Astrocyte of the cerebellum (primary cell): ENCODE data around the gene SULT1C3.

ENCODE experiments used
- DNase-seq: peaks from one replicate; pipeline ENCODE4 v3.0.0-alpha.2; 2011; ENCODE audit warnings: low read depth
- H3K4me3 ChIP-seq: 2 replicates; pipeline ENCODE4 v1.5.1; 2011; ENCODE audit warnings: mild to moderate bottlenecking, low read depth, low read length, moderate library complexity
- in situ Hi-C: cut with HindIII; loops from 2 replicates; pipeline ENCODE4 v1.10.0; 2017; ENCODE audit warnings: low sequenced_read_pairs
- TF ChIP-seq, protein P1 (sequence below): IDR thresholded peaks from 2 replicates; pipeline ENCODE4 v1.5.1; 2012; ENCODE audit warnings: low read length, low read depth, moderate library complexity, mild to moderate bottlenecking; ENCODE audit errors: missing control alignments

SULT1C3 gene

DNA sequence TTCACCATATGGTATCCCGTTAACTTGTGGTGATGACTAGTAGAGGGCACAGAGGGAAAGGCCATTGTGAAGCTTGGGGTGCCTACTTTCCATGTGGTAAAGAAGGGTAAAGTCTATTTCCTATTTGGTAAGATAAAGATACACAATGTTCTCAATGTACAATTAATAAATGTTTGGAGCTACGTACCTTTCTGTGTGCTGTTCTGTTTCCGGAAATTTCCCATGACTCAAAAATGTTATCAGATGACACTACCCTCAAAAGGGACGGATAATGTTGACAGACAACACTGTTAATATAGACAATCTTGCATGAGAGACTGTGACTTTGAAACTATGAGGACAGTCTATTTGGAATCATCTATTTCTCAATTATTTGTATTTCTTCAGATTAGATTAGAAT is 4.2 kb upstream of the SULT1C3 start:
- in situ Hi-C loops: no loop called here
- no peak for DNase-seq
- H3K4me3 ChIP-seq: no peak overlapping the region
- TF ChIP-seq, protein P1, sequence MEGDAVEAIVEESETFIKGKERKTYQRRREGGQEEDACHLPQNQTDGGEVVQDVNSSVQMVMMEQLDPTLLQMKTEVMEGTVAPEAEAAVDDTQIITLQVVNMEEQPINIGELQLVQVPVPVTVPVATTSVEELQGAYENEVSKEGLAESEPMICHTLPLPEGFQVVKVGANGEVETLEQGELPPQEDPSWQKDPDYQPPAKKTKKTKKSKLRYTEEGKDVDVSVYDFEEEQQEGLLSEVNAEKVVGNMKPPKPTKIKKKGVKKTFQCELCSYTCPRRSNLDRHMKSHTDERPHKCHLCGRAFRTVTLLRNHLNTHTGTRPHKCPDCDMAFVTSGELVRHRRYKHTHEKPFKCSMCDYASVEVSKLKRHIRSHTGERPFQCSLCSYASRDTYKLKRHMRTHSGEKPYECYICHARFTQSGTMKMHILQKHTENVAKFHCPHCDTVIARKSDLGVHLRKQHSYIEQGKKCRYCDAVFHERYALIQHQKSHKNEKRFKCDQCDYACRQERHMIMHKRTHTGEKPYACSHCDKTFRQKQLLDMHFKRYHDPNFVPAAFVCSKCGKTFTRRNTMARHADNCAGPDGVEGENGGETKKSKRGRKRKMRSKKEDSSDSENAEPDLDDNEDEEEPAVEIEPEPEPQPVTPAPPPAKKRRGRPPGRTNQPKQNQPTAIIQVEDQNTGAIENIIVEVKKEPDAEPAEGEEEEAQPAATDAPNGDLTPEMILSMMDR: no peak

DNA sequence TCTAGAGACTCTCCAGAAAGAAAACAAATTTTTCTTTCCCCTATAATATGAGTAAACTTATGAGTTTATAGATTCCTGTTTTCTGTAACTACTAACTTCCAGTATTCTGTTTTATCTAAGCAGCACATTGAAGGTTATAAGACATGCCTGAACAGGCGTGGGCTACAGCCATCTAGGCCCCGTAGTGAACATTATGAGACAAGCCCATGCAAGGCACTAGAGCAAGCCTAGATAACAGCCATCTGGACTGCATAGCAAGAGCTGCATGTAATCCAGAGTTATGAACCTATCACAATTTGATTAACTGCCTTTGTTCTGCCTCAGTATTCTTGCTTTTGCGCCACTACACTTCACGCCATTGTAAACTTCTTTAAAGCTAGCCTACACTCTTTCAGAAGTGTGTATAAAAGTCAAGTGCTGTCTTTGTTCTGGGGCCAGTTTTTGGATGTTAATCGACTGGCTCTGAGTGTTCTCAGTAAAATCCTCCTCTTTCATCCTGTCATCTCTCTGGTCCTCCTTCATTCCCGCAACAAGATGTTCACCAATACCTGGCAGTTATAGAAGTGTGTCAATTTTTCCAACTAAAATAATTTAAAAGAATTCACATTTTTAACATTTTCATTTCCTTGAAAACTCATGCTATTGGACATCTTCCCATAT is 3.0 kb upstream of the SULT1C3 start:
- TF ChIP-seq, protein P1: no peak

DNA sequence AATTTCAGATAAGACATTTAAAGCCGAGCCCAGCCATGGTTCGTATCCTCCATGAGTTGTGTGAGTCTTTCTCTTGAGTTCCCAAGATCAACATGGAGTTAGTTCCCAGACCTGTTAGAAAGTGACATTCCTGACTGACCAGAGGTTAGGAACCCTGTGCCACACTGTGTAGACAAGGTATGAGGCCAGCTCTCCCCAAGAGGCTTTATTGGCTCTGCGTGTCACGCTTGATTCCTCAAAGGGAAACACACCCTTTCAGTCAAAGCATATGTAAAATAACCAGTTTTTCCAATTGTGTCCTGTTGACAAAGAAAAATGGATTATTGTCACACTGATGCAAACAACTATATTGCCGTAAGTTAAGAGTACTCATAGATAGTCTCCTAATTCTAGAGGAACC is 1.2 kb downstream of the SULT1C3 start:
- TF ChIP-seq, protein P1: no peak
- H3K4me3 ChIP-seq: no peak overlapping the region
- in situ Hi-C loops: no loop called here
- no peak for DNase-seq

More for the DNA sequence above, 3.0 kb upstream of the SULT1C3 start:
- DNase-seq: no peak
- no peak overlapping the region for H3K4me3 ChIP-seq
- in situ Hi-C loops: no loop called here

DNA sequence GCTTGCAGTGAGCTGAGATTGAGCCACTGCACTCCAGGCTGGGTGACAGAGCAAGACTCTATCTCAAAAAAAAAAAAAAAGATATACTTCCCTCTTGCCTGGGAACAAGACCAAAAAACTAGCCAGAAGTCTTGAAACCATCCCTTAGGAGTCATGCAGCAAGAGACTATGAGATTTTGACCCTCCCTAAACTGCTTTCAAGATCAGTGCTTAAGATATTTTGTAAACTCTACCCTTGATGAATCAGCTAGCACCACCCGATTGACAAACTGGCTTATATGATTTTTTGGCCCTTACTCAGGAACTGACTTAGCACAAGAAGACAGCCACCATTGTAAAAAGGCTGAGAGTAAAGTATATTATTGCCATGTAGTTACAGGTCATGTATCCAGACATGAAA is 3.8 kb downstream of the SULT1C3 start:
- H3K4me3 ChIP-seq: no peak overlapping the region
- in situ Hi-C loops: no loop called here
- DNase-seq: no peak
- TF ChIP-seq, protein P1: no peak

DNA sequence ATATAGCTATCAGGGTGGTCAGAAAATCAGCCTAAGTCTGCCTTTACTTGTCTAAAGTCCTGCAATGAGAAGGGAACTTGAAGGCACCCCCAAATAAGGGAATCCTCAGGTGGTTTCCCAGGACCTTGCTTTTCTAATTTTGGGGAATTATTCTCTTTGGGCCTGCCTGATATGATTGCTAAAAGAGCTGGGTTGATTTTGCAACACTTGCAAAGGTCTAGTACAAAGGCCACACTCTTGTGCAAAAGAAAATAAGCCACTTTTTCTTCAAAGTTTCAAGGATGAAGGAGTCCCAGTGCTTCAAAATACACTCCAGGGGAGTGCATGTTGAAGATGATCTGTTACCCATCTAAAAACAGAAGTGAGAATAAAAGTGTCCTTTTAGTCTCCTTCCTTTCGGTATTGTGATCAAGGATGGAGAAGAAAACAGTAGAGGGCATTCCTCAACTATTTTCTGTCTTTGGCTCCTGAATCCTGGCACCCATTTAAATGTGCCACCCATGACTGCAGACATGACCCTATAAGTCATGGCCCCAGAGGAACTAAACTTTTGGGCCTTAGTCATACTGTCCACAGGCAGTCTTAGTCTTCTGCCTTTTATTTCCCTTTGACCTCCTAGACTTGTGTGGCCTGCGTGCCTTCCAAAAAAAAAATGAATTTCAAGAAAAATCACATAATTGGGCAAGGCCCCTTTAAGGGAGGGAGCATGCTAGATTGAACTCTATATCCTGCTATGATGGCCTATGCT is 5.1 kb downstream of the SULT1C3 start:
- in situ Hi-C loops: no loop called here
- TF ChIP-seq, protein P1: no peak
- no peak for DNase-seq
- H3K4me3 ChIP-seq: no peak overlapping the region

DNA sequence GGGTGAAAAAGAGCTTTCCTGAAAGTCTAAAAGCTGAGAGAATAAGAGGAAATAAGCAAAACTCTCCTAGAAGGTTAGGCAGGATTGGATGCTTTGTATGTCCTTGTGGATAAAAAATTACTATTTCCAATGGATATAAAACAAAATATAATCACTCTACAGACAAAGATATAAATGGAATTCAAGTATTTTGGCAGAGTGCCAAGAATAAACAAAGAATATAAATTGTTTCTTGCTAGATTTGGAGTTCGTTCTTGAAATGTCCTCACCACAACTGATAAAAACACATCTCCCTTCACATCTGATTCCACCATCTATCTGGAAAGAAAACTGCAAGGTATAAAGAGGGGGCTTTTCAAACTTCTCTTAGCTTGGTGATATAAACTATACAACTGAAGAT is 13.3 kb downstream of the SULT1C3 start:
- no peak overlapping the region for H3K4me3 ChIP-seq
- in situ Hi-C loops: no loop called here
- no peak for DNase-seq
- TF ChIP-seq, protein P1: no peak
